Stimulated activated CD4-positive, alpha-beta T cell treated with anti-CD3 and anti-CD28 coated beads, Interleukin-4, amount 100 ng/mL, for 1 hour (primary cell): ENCODE data around the gene APLF.
"Not testable (repeated sequence)": the region's sequence is repeated elsewhere in the genome, so short reads cannot be mapped to it uniquely, and the experiment has no call there.

Experiments
- DNase-seq: peaks from one replicate; pipeline ENCODE4 v3.0.0-alpha.2; 2020

APLF gene

GRCh38 chr2:68441179-68441993 is 26.0 kb upstream of the APLF start:
- DNase-seq = peak; percentile 74

GRCh38 chr2:68441994-68442322 is 25.4 kb upstream of the APLF start:
- DNase-seq = no peak

DNA sequence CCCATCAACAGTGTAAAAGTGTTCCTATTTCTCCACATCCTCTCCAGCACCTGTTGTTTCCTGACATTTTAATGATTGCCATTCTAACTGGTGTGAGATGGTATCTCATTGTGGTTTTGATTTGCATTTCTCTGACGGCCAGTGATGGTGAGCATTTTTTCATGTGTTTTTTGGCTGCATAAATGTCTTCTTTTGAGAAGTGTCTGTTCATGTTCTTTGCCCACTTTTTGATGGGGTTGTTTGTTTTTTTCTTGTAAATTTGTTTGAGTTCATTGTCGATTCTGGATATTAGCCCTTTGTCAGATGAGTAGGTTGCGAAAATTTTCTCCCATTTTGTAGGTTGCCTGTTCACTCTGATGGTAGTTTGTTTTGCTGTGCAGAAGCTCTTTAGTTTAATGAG is 21.0 kb upstream of the APLF start:
- DNase-seq = not testable (repeated sequence)

GRCh38 chr2:68447118-68447517 is 20.3 kb upstream of the APLF start:
- no peak for DNase-seq

- no peak for DNase-seq
Measured at GRCh38 chr2:68448671-68449653, 18.4 kb upstream of the APLF start.

- no peak for DNase-seq
Measured at GRCh38 chr2:68452158-68452900, 15.1 kb upstream of the APLF start.

GRCh38 chr2:68453761-68454360 is 13.5 kb upstream of the APLF start:
- DNase-seq = no peak

GRCh38 chr2:68454719-68455118 is 12.7 kb upstream of the APLF start:
- no peak for DNase-seq

GRCh38 chr2:68456198-68456597 is 11.2 kb upstream of the APLF start:
- no peak for DNase-seq

- DNase-seq = no peak
Measured at GRCh38 chr2:68458981-68459380, 8.4 kb upstream of the APLF start.

GRCh38 chr2:68463287-68463877 is 4.0 kb upstream of the APLF start:
- no peak for DNase-seq

DNA sequence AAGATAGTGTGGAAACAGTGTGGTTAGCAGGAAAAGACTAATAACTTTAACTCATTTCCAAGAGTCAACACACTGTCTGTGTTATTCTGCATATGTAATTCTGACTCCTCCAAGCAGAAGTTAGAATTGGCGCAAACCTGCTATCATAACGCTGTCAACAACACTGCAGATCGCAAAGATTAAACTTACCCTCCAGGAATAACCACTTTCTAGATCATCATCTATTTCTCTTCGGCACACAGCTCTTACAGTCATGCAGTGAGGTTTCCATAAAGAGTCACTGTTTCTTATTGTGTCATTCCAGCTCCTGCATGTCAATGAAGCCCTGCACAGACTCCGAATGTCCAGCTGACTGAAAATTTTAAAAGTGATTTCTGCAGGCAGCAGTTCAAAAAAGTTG is 2.7 kb upstream of the APLF start:
- no peak for DNase-seq

DNA sequence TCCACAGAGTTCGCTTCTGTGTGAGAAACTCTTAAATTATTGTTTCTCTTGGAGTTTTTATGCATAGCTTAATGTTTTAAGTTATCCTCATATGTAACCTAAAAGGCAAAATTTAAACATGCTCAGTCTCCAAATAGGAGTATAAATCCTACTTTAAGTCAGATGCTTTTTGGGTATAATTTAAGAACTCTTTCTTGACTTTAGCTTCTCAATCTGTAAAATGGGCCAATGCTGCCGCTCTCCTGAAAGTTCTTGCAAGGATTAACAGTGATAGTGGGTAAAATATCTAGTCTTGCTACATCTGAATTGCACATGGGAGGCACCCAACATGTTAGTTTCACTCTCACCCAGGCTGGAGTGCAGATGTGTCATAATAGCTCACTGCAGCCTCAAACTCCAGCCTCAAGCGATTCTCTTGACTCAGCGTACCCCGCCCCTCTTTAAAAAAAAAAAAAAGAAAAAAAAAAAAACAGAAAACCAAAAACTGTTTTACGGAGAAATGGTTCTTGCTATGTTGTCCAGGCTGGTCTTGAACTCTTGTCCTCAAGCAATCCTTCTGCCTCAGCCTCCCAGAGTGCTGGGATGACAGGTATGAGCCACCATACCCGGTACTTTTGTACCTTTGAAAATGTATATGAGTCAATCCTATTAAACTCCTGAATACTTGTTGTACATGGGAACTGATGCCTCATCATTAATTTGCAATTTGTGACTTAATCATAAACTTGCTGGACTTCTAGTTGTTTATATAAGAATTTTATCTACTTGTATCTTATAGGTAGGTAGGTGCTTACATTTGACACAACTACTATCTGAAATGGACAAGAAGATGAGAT is 2.1 kb upstream of the APLF start:
- peak; percentile 26 for DNase-seq

DNA sequence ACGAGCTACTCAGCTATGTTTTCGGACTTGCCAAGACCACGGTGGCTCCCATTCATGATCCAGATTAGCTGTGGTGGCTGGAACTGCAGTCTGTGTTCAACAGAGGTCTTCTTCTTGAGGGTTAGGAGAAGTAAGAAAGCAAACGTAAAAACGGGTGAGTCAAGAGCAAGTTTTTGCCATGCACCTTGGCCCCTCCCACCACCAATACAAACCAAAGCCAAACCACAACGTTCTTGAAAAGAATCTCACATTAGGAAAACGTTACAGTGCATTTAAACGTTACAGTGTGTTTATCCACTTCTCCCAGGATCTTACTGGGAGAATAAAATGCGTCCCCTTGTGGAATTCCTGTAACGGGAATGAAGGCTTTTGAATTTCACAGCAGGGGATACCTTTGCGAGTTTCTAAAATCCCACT is 1.0 kb upstream of the APLF start:
- peak; percentile 56 for DNase-seq

GRCh38 chr2:68466778-68467076 is 658 bp upstream of the APLF start:
- no peak for DNase-seq

- DNase-seq = no peak
Measured at GRCh38 chr2:68468801-68469200, 1.4 kb downstream of the APLF start.

GRCh38 chr2:68469935-68470334 is 2.5 kb downstream of the APLF start:
- DNase-seq = no peak

GRCh38 chr2:68471385-68471784 is 4.0 kb downstream of the APLF start:
- DNase-seq = no peak

GRCh38 chr2:68472796-68473414 is 5.5 kb downstream of the APLF start:
- DNase-seq = no peak

DNA sequence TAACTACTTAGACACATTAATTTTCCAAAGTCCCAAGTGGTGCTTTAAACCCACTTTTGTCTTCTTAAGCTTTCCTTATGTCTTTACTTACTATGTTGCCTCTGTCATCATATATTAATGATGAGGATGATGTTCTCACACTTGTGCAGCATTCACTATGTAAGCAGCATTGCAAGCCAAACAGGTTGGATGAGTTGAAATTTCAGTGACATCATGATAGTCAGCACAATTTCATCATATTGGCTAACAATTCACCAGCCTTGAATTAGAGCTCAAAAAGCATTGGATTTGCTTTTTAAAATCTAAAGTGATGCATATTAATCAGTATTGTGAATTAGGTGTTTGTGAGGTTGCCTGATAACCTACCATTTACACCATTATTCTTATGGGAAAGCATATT is 7.7 kb downstream of the APLF start:
- DNase-seq = no peak

- DNase-seq = no peak
Measured at GRCh38 chr2:68475576-68475975, 8.2 kb downstream of the APLF start.
